HEK293 (cell line): ENCODE data around the gene CXCL17.
A peak's percentile ranks its signal among the peaks of the same experiment; 100 is the strongest.

Source experiments
- CTCF ChIA-PET: fragments of 350-600 bp; formaldehyde crosslinking; extraction: SDS; loops from one replicate; lab custom pipeline; 2021; ENCODE audit warnings: antibody characterized with exemption; lab: Yijun Ruan, JAX
- POLR2A ChIA-PET: fragments of 300-600 bp; formaldehyde crosslinking; extraction: SDS; loops from one replicate; lab custom pipeline; 2020; ENCODE audit warnings: antibody characterized with exemption, inconsistent platforms; lab: Yijun Ruan, JAX
- H3K27ac ChIP-seq: fragments of 200-500 bp; sonication (Bioruptor generic); 2 replicates; pipeline ENCODE4 v1.5.1; 2014; ENCODE audit warnings: low read depth, low read length, control low read depth, inconsistent platforms; ENCODE audit errors: extremely low read depth
- H3K36me3 ChIP-seq, 2 experiments: fragments of 200-500 bp in 1 of 2; sonication (Bioruptor generic) in 1 of 2; 1 replicate in 1 of 2; 2 replicates in 1 of 2; pipeline ENCODE4 v1.5.1; 2014 to 2017; ENCODE audit warnings: inconsistent platforms in 2 of 2, low read length in 2 of 2; ENCODE audit not compliant: control insufficient read depth in 2 of 2, insufficient read depth in 1 of 2
- H3K4me1 ChIP-seq: fragments of 200-500 bp; sonication (Bioruptor generic); 2 replicates; pipeline ENCODE4 v1.5.1; 2014; ENCODE audit warnings: mild to moderate bottlenecking, low read length, inconsistent platforms; ENCODE audit not compliant: control insufficient read depth, insufficient read depth
- H3K4me3 ChIP-seq: 2 replicates; pipeline ENCODE4 v1.5.1; 2011; ENCODE audit warnings: low read depth, mild to moderate bottlenecking, control low read depth, low read length, moderate library complexity
- H3K9me3 ChIP-seq: fragments of 200-500 bp; sonication (Bioruptor generic); 2 replicates; pipeline ENCODE4 v1.5.1; 2014; ENCODE audit warnings: low read depth, low read length, inconsistent platforms; ENCODE audit not compliant: control insufficient read depth, insufficient read depth
- BCL11B ChIP-seq: fragments of 450-650 bp; formaldehyde crosslinking; IDR thresholded peaks from 2 replicates; pipeline ENCODE4 v1.5.1; 2016; ENCODE audit warnings: low read depth, missing biosample characterization, missing genetic modification characterization
- EGR2 ChIP-seq: fragments of 450-650 bp; formaldehyde crosslinking; IDR thresholded peaks from 2 replicates; pipeline ENCODE4 v1.5.1; 2016; ENCODE audit warnings: low read depth, missing biosample characterization, missing genetic modification characterization
- GLIS1 ChIP-seq: fragments of 450-650 bp; formaldehyde crosslinking; IDR thresholded peaks from 2 replicates; pipeline ENCODE4 v1.5.1; 2016; ENCODE audit warnings: missing biosample characterization, missing genetic modification characterization
- IKZF3 ChIP-seq: fragments of 450-650 bp; IDR thresholded peaks from 2 replicates; pipeline ENCODE4 v1.5.0; 2018; ENCODE audit warnings: missing biosample characterization, mild to moderate bottlenecking, missing genetic modification characterization, moderate library complexity
- KLF1 ChIP-seq: fragments of 450-650 bp; formaldehyde crosslinking; IDR thresholded peaks from 2 replicates; pipeline ENCODE4 v1.5.1; 2016; ENCODE audit warnings: missing biosample characterization, missing genetic modification characterization
- OSR2 ChIP-seq: fragments of 450-650 bp; formaldehyde crosslinking; IDR thresholded peaks from 2 replicates; pipeline ENCODE4 v1.5.1; 2016; ENCODE audit warnings: missing biosample characterization, missing genetic modification characterization
- PRDM1 ChIP-seq: fragments of 450-650 bp; formaldehyde crosslinking; IDR thresholded peaks from 2 replicates; pipeline ENCODE4; 2016; ENCODE audit warnings: missing biosample characterization, missing genetic modification characterization
- SCRT2 ChIP-seq: fragments of 450-650 bp; formaldehyde crosslinking; IDR thresholded peaks from 2 replicates; pipeline ENCODE4 v1.5.1; 2016; ENCODE audit warnings: missing biosample characterization, missing genetic modification characterization
- SETDB1 ChIP-seq: IDR thresholded peaks from one replicate; pipeline ENCODE4 v1.6.1; 2017; ENCODE audit warnings: mild to moderate bottlenecking, low read length, moderate library complexity, mixed read lengths; ENCODE audit not compliant: insufficient read length
- SP3 ChIP-seq: fragments of 450-650 bp; formaldehyde crosslinking; IDR thresholded peaks from 2 replicates; pipeline ENCODE4 v1.5.1; 2016; ENCODE audit warnings: missing biosample characterization, missing genetic modification characterization
- TCF7L2 ChIP-seq: IDR thresholded peaks from 2 replicates; pipeline ENCODE4 v1.6.1; 2011; ENCODE audit warnings: low read depth, mild to moderate bottlenecking, inconsistent platforms, low read length, moderate library complexity, borderline replicate concordance
- WT1 ChIP-seq: fragments of 450-650 bp; formaldehyde crosslinking; IDR thresholded peaks from 2 replicates; pipeline ENCODE4 v1.5.1; 2016; ENCODE audit warnings: missing biosample characterization, missing genetic modification characterization
- ZBTB17 ChIP-seq: fragments of 450-650 bp; formaldehyde crosslinking; IDR thresholded peaks from 2 replicates; pipeline ENCODE4 v1.5.1; 2016; ENCODE audit warnings: missing biosample characterization, missing genetic modification characterization
- ZBTB20 ChIP-seq: fragments of 450-650 bp; formaldehyde crosslinking; IDR thresholded peaks from 2 replicates; pipeline ENCODE4 v1.5.1; 2016; ENCODE audit warnings: missing biosample characterization, missing genetic modification characterization
- ZBTB48 ChIP-seq: fragments of 450-650 bp; formaldehyde crosslinking; IDR thresholded peaks from 2 replicates; pipeline ENCODE4 v1.5.1; 2016; ENCODE audit warnings: missing biosample characterization, missing genetic modification characterization
- ZEB2 ChIP-seq: fragments of 450-650 bp; formaldehyde crosslinking; IDR thresholded peaks from 2 replicates; pipeline ENCODE4 v1.5.1; 2016; ENCODE audit warnings: missing biosample characterization, missing genetic modification characterization
- ZFHX2 ChIP-seq: fragments of 450-650 bp; formaldehyde crosslinking; conservative IDR thresholded peaks from 2 replicates; pipeline ENCODE4 v1.5.1; 2016; ENCODE audit warnings: missing biosample characterization, missing genetic modification characterization
- ZFP37 ChIP-seq: fragments of 450-650 bp; formaldehyde crosslinking; IDR thresholded peaks from 2 replicates; pipeline ENCODE4 v1.5.1; 2016; ENCODE audit warnings: missing biosample characterization, missing genetic modification characterization
- ZIC2 ChIP-seq: fragments of 450-650 bp; formaldehyde crosslinking; IDR thresholded peaks from 2 replicates; pipeline ENCODE4 v1.5.1; 2016; ENCODE audit warnings: missing biosample characterization, missing genetic modification characterization
- ZNF221 ChIP-seq: fragments of 450-650 bp; formaldehyde crosslinking; IDR thresholded peaks from 2 replicates; pipeline ENCODE4 v1.5.1; 2017; ENCODE audit warnings: missing biosample characterization, missing genetic modification characterization, borderline replicate concordance
- ZNF223 ChIP-seq: fragments of 450-650 bp; formaldehyde crosslinking; IDR thresholded peaks from 2 replicates; pipeline ENCODE4 v1.5.1; 2016; ENCODE audit warnings: missing biosample characterization, missing genetic modification characterization
- ZNF350 ChIP-seq: fragments of 450-650 bp; formaldehyde crosslinking; IDR thresholded peaks from 2 replicates; pipeline ENCODE4 v1.5.0; 2017; ENCODE audit warnings: missing biosample characterization, mild to moderate bottlenecking, missing genetic modification characterization
- ZNF391 ChIP-seq: fragments of 450-650 bp; formaldehyde crosslinking; IDR thresholded peaks from 2 replicates; pipeline ENCODE4 v1.5.1; 2016; ENCODE audit warnings: low read depth, missing biosample characterization, missing genetic modification characterization, borderline replicate concordance
- ZNF473 ChIP-seq: fragments of 450-650 bp; formaldehyde crosslinking; IDR thresholded peaks from 2 replicates; pipeline ENCODE4 v1.5.1; 2017; ENCODE audit warnings: missing biosample characterization, missing genetic modification characterization
- ZNF48 ChIP-seq: fragments of 450-650 bp; formaldehyde crosslinking; IDR thresholded peaks from 2 replicates; pipeline ENCODE4 v1.5.1; 2016; ENCODE audit warnings: missing biosample characterization, missing genetic modification characterization
- ZNF514 ChIP-seq: fragments of 450-650 bp; formaldehyde crosslinking; IDR thresholded peaks from 2 replicates; pipeline ENCODE4 v1.5.1; 2016; ENCODE audit warnings: missing biosample characterization, missing genetic modification characterization
- ZNF624 ChIP-seq: fragments of 450-650 bp; formaldehyde crosslinking; IDR thresholded peaks from 2 replicates; pipeline ENCODE4 v1.5.1; 2017; ENCODE audit warnings: missing biosample characterization, missing genetic modification characterization
- ZNF664 ChIP-seq: fragments of 450-650 bp; formaldehyde crosslinking; IDR thresholded peaks from 2 replicates; pipeline ENCODE4 v1.5.1; 2016; ENCODE audit warnings: missing biosample characterization, missing genetic modification characterization
- ZNF707 ChIP-seq: fragments of 450-650 bp; formaldehyde crosslinking; IDR thresholded peaks from 2 replicates; pipeline ENCODE4 v1.5.1; 2016; ENCODE audit warnings: missing biosample characterization, missing genetic modification characterization
- ZNF76 ChIP-seq: fragments of 450-650 bp; formaldehyde crosslinking; IDR thresholded peaks from 2 replicates; pipeline ENCODE4; 2016; ENCODE audit warnings: low read depth, missing biosample characterization, missing genetic modification characterization, borderline replicate concordance
- ZSCAN23 ChIP-seq: fragments of 450-650 bp; formaldehyde crosslinking; IDR thresholded peaks from 2 replicates; pipeline ENCODE4 v1.5.1; 2016; ENCODE audit warnings: missing biosample characterization, missing genetic modification characterization
- ZSCAN30 ChIP-seq: fragments of 450-650 bp; IDR thresholded peaks from 2 replicates; pipeline ENCODE4 v1.5.1; 2018; ENCODE audit warnings: missing biosample characterization, mild to moderate bottlenecking, missing genetic modification characterization, moderate library complexity
- TF ChIP-seq, protein P1 (sequence below): fragments of 450-650 bp; formaldehyde crosslinking; IDR thresholded peaks from 2 replicates; pipeline ENCODE4 v1.5.1; 2017; ENCODE audit warnings: missing biosample characterization, mild to moderate bottlenecking, missing genetic modification characterization, moderate library complexity
- TF ChIP-seq, protein P2 (sequence below): fragments of 450-650 bp; formaldehyde crosslinking; IDR thresholded peaks from 2 replicates; pipeline ENCODE4 v1.5.1; 2016; ENCODE audit warnings: missing biosample characterization, missing genetic modification characterization

CXCL17 gene

GRCh38 chr19:42419309-42419708 is 23.4 kb downstream of the CXCL17 start:
- Histone ChIP-seq H3K4me3 (no peak overlapping the region), H3K36me3 (no peaks in the 10 kb centered on the region; a peak in 1 of 3 replicates), H3K4me1 (peaks cover 3% of the 10 kb centered on the region; the same call in 1 of the 2 replicates), H3K9me3 (no peaks in the 10 kb centered on the region), H3K27ac (no peak overlapping the region)
- POLR2A ChIA-PET: interaction anchor here (1.1 kb wide), 1 partner anchor 9 kb away, joined by 4 read pairs; no protein-coding TSS in a partner anchor
- CTCF ChIA-PET: interaction anchor here (1.3 to 11.4 kb wide), 5 partner anchors 16 to 31 kb away, joined by 4 to 98 read pairs (median 7); partner anchors contain the start of gene CXCL17
- no peak for TF ChIP-seq PRDM1 (tag by site-specific recombination)
- no peak for TF ChIP-seq ZBTB48 (tag by site-specific recombination)
- no peak for TF ChIP-seq ZNF350 (tag by site-specific recombination)
- TF ChIP-seq ZNF76: no peak
- no peak for TF ChIP-seq ZNF664
- TF ChIP-seq ZFP37 (tag by site-specific recombination): no peak
- no peak for TF ChIP-seq ZNF48
- no peak for TF ChIP-seq ZSCAN30
- TF ChIP-seq IKZF3 (tag by site-specific recombination): no peak
- TF ChIP-seq WT1: no peak
- TF ChIP-seq TCF7L2: no peak
- no peak for TF ChIP-seq ZNF221
- TF ChIP-seq ZEB2 (tag by site-specific recombination): no peak
- TF ChIP-seq SETDB1: no peak
- TF ChIP-seq, protein P1, sequence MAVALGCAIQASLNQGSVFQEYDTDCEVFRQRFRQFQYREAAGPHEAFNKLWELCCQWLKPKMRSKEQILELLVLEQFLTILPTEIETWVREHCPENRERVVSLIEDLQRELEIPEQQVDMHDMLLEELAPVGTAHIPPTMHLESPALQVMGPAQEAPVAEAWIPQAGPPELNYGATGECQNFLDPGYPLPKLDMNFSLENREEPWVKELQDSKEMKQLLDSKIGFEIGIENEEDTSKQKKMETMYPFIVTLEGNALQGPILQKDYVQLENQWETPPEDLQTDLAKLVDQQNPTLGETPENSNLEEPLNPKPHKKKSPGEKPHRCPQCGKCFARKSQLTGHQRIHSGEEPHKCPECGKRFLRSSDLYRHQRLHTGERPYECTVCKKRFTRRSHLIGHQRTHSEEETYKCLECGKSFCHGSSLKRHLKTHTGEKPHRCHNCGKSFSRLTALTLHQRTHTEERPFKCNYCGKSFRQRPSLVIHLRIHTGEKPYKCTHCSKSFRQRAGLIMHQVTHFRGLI: no peak
- no peak for TF ChIP-seq SP3
- no peak for TF ChIP-seq ZSCAN23 (tag by site-specific recombination)
- TF ChIP-seq BCL11B (tag by site-specific recombination): no peak
- no peak for TF ChIP-seq ZNF707 (tag by site-specific recombination)

- no peaks in the 10 kb centered on the region; a peak in 1 of 3 replicates for H3K36me3 ChIP-seq
- H3K27ac ChIP-seq: no peak overlapping the region
- ChIA-PET CTCF (interaction anchor here (0.6 to 3.3 kb wide), 8 partner anchors 8 to 331 kb away, joined by 3 to 16 read pairs (median 4); no protein-coding TSS in a partner anchor), POLR2A (interaction anchor here (1.2 to 2.9 kb wide), 4 partner anchors 9 to 16 kb away, joined by 4 to 16 read pairs (median 6); no protein-coding TSS in a partner anchor)
- H3K4me1 ChIP-seq: peaks cover 8% of the 10 kb centered on the region
- TF ChIP-seq, protein P2, sequence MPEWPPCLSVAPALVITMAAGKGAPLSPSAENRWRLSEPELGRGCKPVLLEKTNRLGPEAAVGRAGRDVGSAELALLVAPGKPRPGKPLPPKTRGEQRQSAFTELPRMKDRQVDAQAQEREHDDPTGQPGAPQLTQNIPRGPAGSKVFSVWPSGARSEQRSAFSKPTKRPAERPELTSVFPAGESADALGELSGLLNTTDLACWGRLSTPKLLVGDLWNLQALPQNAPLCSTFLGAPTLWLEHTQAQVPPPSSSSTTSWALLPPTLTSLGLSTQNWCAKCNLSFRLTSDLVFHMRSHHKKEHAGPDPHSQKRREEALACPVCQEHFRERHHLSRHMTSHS (tag by site-specific recombination): no peak
- TF ChIP-seq SCRT2: peak; percentile 2; the same call in 1 of the 2 replicates
- 0 out of 2 replicates have a peak, but pooled peaks have one; percentile 20 for TF ChIP-seq GLIS1 (tag by site-specific recombination)
- H3K4me3 ChIP-seq: no peak overlapping the region
- H3K9me3 ChIP-seq: no peaks in the 10 kb centered on the region
Measured at GRCh38 chr19:42412661-42413076, 30.1 kb downstream of the CXCL17 start.

DNA sequence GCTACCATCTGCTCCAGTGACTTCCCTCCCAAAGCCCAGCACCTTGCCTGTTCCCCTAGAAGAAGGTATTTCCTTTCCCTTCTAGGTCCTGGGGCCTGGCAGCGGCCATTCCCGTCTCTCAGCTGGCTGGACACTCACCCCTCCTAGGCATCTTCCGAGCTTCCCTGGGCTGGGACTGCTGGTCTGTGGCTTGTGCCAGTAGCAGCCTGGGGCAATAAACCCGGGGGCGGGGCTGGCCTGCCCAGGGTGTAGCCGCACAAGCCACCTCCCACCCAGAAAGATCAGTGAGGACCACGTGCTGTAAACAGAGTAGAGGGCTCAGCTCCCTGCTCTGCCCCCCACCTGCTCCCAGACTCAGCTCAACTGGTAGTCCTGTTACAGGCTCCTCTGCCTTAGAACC is 30.5 kb downstream of the CXCL17 start:
- POLR2A ChIA-PET: interaction anchor here (1.2 to 2.9 kb wide), 4 partner anchors 9 to 16 kb away, joined by 4 to 16 read pairs (median 6); no protein-coding TSS in a partner anchor
- H3K4me3 ChIP-seq: no peak overlapping the region
- no peaks in the 10 kb centered on the region; a peak in 1 of 3 replicates for H3K36me3 ChIP-seq
- H3K4me1 ChIP-seq: peaks cover 8% of the 10 kb centered on the region
- CTCF ChIA-PET: interaction anchor here (0.6 to 3.3 kb wide), 10 partner anchors 9 to 330 kb away, joined by 3 to 16 read pairs (median 4); no protein-coding TSS in a partner anchor
- H3K9me3 ChIP-seq: no peaks in the 10 kb centered on the region
- peak overlapping the region; percentile 11; the same call in 1 of the 2 replicates for H3K27ac ChIP-seq
- TF ChIP-seq OSR2 (tag by site-specific recombination) (0 out of 2 replicates have a peak, but pooled peaks have one; percentile 39), ZNF391 (tag by site-specific recombination) (no peak), ZNF223 (tag by site-specific recombination) (no peak), ZNF514 (tag by site-specific recombination) (no peak), ZNF624 (tag by site-specific recombination) (no peak), ZBTB17 (tag by site-specific recombination) (peak; percentile 29; the same call in 1 of the 2 replicates), ZSCAN30 (no peak), ZNF473 (tag by site-specific recombination) (no peak), PRDM1 (tag by site-specific recombination) (no peak), GLIS1 (tag by site-specific recombination) (peak; percentile 49; the same call in 1 of the 2 replicates), ZBTB20 (tag by site-specific recombination) (no peak; the same call in 1 of the 2 replicates), ZFHX2 (tag by site-specific recombination) (peak; percentile 73), KLF1 (tag by site-specific recombination) (peak; percentile 94), EGR2 (peak; percentile 46; the same call in 1 of the 2 replicates), ZIC2 (tag by site-specific recombination) (peak; percentile 55)
